Thyroid gland (tissue), 4 donors: ENCODE measurements around the gene FGGY. TPM values are rescaled to one million over a fixed set of nuclear protein-coding genes. Genes with fewer than 3 reads are reported as not detected.

Source experiments
- DNase-seq, 2 donors: peaks; one replicate each; pipeline ENCODE4 v3.0.0-alpha.2; 2019
- H3K27ac ChIP-seq, 3 donors: fragments of 200-600 bp; sonication (generic); 1 replicate in 2 of 3; 2 replicates in 1 of 3; pipeline ENCODE4 v1.5.1; 2016 to 2019; ENCODE audit warnings: mild to moderate bottlenecking in 1 of 3, moderate library complexity in 1 of 3
- H3K27me3 ChIP-seq: fragments of 200-600 bp; sonication (generic); one replicate; pipeline ENCODE4 v1.5.1; 2019
- H3K36me3 ChIP-seq, 2 donors: fragments of 200-600 bp; sonication (generic); one replicate each; pipeline ENCODE4 v1.5.1; 2016 to 2019
- H3K4me1 ChIP-seq, 2 donors: fragments of 200-600 bp; sonication (generic); one replicate each; pipeline ENCODE4 v1.5.1; 2017 to 2019
- H3K4me3 ChIP-seq, 3 donors: fragments of 200-600 bp; sonication (generic); replicated peaks in 1 of 3; 1 replicate in 2 of 3; 2 replicates in 1 of 3; pipeline ENCODE4 v1.5.1; 2016; ENCODE audit warnings: mild to moderate bottlenecking in 1 of 3
- H3K9me3 ChIP-seq: fragments of 200-600 bp; sonication (generic); one replicate; pipeline ENCODE4 v1.5.1; 2017
- POLR2A ChIP-seq, 2 donors: fragments of 450-650 bp; IDR thresholded peaks; one replicate each; pipeline ENCODE4 v1.6.1; 2017; ENCODE audit warnings: antibody characterized with exemption in 2 of 2, mild to moderate bottlenecking in 2 of 2, moderate library complexity in 1 of 2
- WGBS, 2 donors: methylation state at CpG; one replicate each; pipeline ENCODE4 v1.1.5; 2017; 5-methylcytosine and 5-hydroxymethylcytosine counted together
- intact Hi-C: fragments of 100-400 bp; cut with DNase I; formaldehyde crosslinking; loops from one replicate; pipeline ENCODE4 v1.15.1; 2023
- total RNA-seq, 4 donors: library from RNA; depleted of rRNA; stranded (reverse); fragments of >200 nt; gene quantifications; one replicate each; pipeline ENCODE4 v1.2.3, GENCODE V29; 2016
- TF ChIP-seq, protein P1 (sequence below), 6 experiments: fragments of 200-600 bp in 3 of 6; fragments of 450-650 bp in 3 of 6; sonication (generic) in 3 of 6; IDR thresholded peaks; one replicate each; pipeline ENCODE4 v1.5.1; 2016 to 2019; ENCODE audit warnings: antibody characterized with exemption in 6 of 6, mild to moderate bottlenecking in 2 of 6, inconsistent platforms in 1 of 6, moderate library complexity in 1 of 6

Gene FGGY
- total RNA-seq, 4 donors from 2014 or later = 24.6 to 46.1 (median 36.4) TPM

DNA sequence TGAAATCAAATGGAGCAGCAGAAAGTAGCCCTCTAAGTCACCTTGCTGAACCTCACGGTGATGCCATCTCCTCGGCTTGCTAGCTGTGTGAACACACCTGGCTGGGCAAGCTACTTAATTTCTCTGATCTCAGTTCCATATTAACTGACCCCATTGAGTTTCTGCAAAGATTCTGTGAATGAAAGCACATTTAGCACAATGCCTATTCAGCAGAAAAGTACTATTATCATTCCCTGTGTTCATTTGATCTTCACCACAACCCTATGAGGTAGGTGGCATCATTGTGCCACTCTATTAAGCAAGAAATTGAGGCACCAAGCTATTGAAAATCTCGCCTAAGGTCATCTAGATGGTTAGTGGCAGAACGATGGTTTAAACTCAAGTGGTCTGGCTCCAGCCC is 387.8 kb downstream of the FGGY start:
- no peaks in the 10 kb centered on the region for H3K27me3 ChIP-seq
- no peaks in the 10 kb centered on the region for H3K9me3 ChIP-seq
- H3K27ac ChIP-seq = no peak overlapping the region
- intact Hi-C loops = no loop called here
- H3K36me3 ChIP-seq = no peaks in the 10 kb centered on the region
- no peak overlapping the region for H3K4me3 ChIP-seq
- no peak for TF ChIP-seq POLR2A (IDR thresholded peaks at IDR 0.05)
- TF ChIP-seq, protein P1, sequence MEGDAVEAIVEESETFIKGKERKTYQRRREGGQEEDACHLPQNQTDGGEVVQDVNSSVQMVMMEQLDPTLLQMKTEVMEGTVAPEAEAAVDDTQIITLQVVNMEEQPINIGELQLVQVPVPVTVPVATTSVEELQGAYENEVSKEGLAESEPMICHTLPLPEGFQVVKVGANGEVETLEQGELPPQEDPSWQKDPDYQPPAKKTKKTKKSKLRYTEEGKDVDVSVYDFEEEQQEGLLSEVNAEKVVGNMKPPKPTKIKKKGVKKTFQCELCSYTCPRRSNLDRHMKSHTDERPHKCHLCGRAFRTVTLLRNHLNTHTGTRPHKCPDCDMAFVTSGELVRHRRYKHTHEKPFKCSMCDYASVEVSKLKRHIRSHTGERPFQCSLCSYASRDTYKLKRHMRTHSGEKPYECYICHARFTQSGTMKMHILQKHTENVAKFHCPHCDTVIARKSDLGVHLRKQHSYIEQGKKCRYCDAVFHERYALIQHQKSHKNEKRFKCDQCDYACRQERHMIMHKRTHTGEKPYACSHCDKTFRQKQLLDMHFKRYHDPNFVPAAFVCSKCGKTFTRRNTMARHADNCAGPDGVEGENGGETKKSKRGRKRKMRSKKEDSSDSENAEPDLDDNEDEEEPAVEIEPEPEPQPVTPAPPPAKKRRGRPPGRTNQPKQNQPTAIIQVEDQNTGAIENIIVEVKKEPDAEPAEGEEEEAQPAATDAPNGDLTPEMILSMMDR (IDR thresholded peaks at IDR 0.05) = no peak
- WGBS, 2 donors = 89 to 93% methylated on average over 4 of the region's 4 CpGs
- H3K4me1 ChIP-seq = peaks cover 2% of the 10 kb centered on the region in 2 donors
- DNase-seq = no peak

DNA sequence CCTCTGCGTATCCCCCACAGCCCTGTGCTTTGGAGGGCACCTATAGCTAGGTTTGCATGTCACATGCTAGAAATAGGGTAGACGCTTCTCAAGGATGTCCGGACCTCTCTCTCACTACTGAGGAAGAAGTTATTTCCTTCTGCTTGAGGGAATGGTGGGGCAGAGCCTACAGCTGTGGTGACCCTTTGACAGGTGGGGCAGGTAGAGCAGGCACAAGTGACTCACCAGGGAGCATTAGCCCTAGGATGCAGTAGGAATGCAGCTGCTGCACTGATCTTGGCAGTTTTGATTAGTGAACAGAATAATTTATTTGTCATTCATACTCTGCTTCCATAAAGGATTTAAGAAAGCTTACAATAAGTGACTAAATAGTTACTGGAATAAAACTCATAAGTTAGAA is 388.2 kb downstream of the FGGY start:
- Histone ChIP-seq H3K4me3 (no peak overlapping the region), H3K27ac (no peak overlapping the region), H3K9me3 (no peaks in the 10 kb centered on the region), H3K36me3 (no peaks in the 10 kb centered on the region), H3K4me1 (peaks cover 5 to 6% of the 10 kb centered on the region in 2 donors), H3K27me3 (no peaks in the 10 kb centered on the region)
- WGBS, 2 donors = 94 to 97% methylated on average over 3 of the region's 3 CpGs
- intact Hi-C loops = no loop called here
- no peak for DNase-seq
- TF ChIP-seq, protein P1 (IDR thresholded peaks at IDR 0.05) = no peak
- no peak for TF ChIP-seq POLR2A (IDR thresholded peaks at IDR 0.05)

- Histone ChIP-seq H3K27me3 (no peaks in the 10 kb centered on the region), H3K36me3 (no peaks in the 10 kb centered on the region), H3K4me3 (no peak overlapping the region), H3K4me1 (peaks cover 11% of the 10 kb centered on the region in 2 donors), H3K9me3 (no peaks in the 10 kb centered on the region), H3K27ac (no peak overlapping the region)
- WGBS, 2 donors = 92 to 95% methylated on average over 2 of the region's 2 CpGs
- no peak for DNase-seq
- TF ChIP-seq POLR2A (IDR thresholded peaks at IDR 0.05) = no peak
- TF ChIP-seq, protein P1 (IDR thresholded peaks at IDR 0.05) = no peak
- intact Hi-C loops = no loop called here
These were observed 388.8 kb downstream of the FGGY start for GRCh38 chr1:59685666-59686065.

GRCh38 chr1:59686170-59686569 is 389.3 kb downstream of the FGGY start:
- WGBS, 2 donors = 92 to 93% methylated on average over 3 of the region's 3 CpGs
- Histone ChIP-seq H3K4me3 (no peak overlapping the region), H3K27ac (no peak overlapping the region), H3K27me3 (no peaks in the 10 kb centered on the region), H3K36me3 (no peaks in the 10 kb centered on the region), H3K9me3 (no peaks in the 10 kb centered on the region), H3K4me1 (peaks cover 15 to 16% of the 10 kb centered on the region in 2 donors)
- DNase-seq = no peak
- intact Hi-C loops = no loop called here
- TF ChIP-seq, protein P1 (IDR thresholded peaks at IDR 0.05) = no peak
- TF ChIP-seq POLR2A (IDR thresholded peaks at IDR 0.05) = no peak

DNA sequence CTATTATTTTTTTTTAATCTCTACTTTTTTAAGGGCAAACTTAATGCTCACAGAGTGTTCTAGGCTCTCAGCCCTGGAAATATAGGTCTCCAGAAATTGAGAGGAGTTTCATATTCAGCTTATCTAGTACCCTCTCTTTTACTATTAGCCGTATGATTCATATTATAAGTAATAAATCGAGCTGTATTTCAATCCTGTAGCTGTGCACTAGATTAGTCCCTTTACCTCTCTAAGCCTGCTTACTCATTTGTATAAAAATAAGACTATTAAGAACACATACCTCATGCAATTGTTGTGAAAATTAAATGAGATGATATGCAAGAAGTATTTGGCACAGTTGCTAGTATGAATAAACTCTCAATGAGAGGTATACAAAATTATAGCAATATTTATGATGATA is 389.7 kb downstream of the FGGY start:
- peaks cover 15 to 18% of the 10 kb centered on the region in 2 donors for H3K4me1 ChIP-seq
- TF ChIP-seq, protein P1 (IDR thresholded peaks at IDR 0.05) = no peak
- TF ChIP-seq POLR2A (IDR thresholded peaks at IDR 0.05) = no peak

More for the DNA sequence above, 389.7 kb downstream of the FGGY start:
- no peak overlapping the region for H3K4me3 ChIP-seq
- intact Hi-C loops = no loop called here
- WGBS, 2 donors = 86 to 95% methylated on average over 2 of the region's 2 CpGs
- no peak for DNase-seq
- H3K36me3 ChIP-seq = no peaks in the 10 kb centered on the region
- no peaks in the 10 kb centered on the region for H3K27me3 ChIP-seq
- H3K27ac ChIP-seq = no peak overlapping the region
- H3K9me3 ChIP-seq = no peaks in the 10 kb centered on the region
